ENCODE results near the gene TCN1.
"Not testable (repeated sequence)": the region's sequence is repeated elsewhere in the genome, so short reads cannot be mapped to it uniquely, and the experiment has no call there.

Gene TCN1

GRCh38 chr11:59822989-59823566 is 43.2 kb downstream of the TCN1 start:
- Histone ChIP-seq H3K27me3 (ENCODE audit: control insufficient read depth, low read length) (no peaks in the 10 kb centered on the region), H3K4me3 (ENCODE audit: low read length) (no peak overlapping the region), H3K9me3 (ENCODE audit: control insufficient read depth, insufficient read depth, low read length) (no peaks in the 10 kb centered on the region), H4K20me1 (ENCODE audit: control insufficient read depth, insufficient read depth, low read depth, low read length) (no peaks in the 10 kb centered on the region), H3K79me2 (ENCODE audit: control insufficient read depth, low read length) (no peaks in the 10 kb centered on the region), H3K27ac (ENCODE audit: low read depth, low read length) (no peak overlapping the region), H3K9me2 (replicated peaks; ENCODE audit: control insufficient read depth, low read length) (no peaks in the 10 kb centered on the region), H3F3A (ENCODE audit: control insufficient read depth, insufficient read depth) (peaks cover 7% of the 10 kb centered on the region), H3K4me1 (ENCODE audit: control insufficient read depth, low read length) (peaks cover 38% of the 10 kb centered on the region), H3K36me3 (ENCODE audit: control insufficient read depth, low read length) (no peaks in the 10 kb centered on the region), H3K4me2 (ENCODE audit: low read length) (peak overlapping the region; percentile 35; the same call in 1 of the 2 replicates)
- TF ChIP-seq, protein P1, sequence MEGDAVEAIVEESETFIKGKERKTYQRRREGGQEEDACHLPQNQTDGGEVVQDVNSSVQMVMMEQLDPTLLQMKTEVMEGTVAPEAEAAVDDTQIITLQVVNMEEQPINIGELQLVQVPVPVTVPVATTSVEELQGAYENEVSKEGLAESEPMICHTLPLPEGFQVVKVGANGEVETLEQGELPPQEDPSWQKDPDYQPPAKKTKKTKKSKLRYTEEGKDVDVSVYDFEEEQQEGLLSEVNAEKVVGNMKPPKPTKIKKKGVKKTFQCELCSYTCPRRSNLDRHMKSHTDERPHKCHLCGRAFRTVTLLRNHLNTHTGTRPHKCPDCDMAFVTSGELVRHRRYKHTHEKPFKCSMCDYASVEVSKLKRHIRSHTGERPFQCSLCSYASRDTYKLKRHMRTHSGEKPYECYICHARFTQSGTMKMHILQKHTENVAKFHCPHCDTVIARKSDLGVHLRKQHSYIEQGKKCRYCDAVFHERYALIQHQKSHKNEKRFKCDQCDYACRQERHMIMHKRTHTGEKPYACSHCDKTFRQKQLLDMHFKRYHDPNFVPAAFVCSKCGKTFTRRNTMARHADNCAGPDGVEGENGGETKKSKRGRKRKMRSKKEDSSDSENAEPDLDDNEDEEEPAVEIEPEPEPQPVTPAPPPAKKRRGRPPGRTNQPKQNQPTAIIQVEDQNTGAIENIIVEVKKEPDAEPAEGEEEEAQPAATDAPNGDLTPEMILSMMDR (IDR thresholded peaks at IDR 0.05; ENCODE audit: low read depth, low read length, poor library complexity, severe bottlenecking): peak; percentile 66
- no peak for TF ChIP-seq EZH2phosphoT487 (IDR thresholded peaks at IDR 0.05; ENCODE audit: borderline replicate concordance, low read length)

- no peaks in the 10 kb centered on the region for H3K9me2 ChIP-seq (replicated peaks; ENCODE audit: control insufficient read depth, low read length)
- peak overlapping the region; percentile 27 for H3K4me3 ChIP-seq (ENCODE audit: low read length)
- peaks cover 5% of the 10 kb centered on the region for H3F3A ChIP-seq (ENCODE audit: control insufficient read depth, insufficient read depth)
- peak overlapping the region; percentile 52 for H3K4me2 ChIP-seq (ENCODE audit: low read length)
- H3K27ac ChIP-seq (ENCODE audit: low read depth, low read length): peak overlapping the region; percentile 48
- H3K9me3 ChIP-seq (ENCODE audit: control insufficient read depth, insufficient read depth, low read length): no peaks in the 10 kb centered on the region
- no peaks in the 10 kb centered on the region for H3K27me3 ChIP-seq (ENCODE audit: control insufficient read depth, low read length)
- H3K4me1 ChIP-seq (ENCODE audit: control insufficient read depth, low read length): peaks cover 79% of the 10 kb centered on the region
- no peaks in the 10 kb centered on the region for H4K20me1 ChIP-seq (ENCODE audit: control insufficient read depth, insufficient read depth, low read depth, low read length)
- no peaks in the 10 kb centered on the region for H3K79me2 ChIP-seq (ENCODE audit: control insufficient read depth, low read length)
- H3K36me3 ChIP-seq (ENCODE audit: control insufficient read depth, low read length): no peaks in the 10 kb centered on the region
- no peak for TF ChIP-seq EZH2phosphoT487 (IDR thresholded peaks at IDR 0.05; ENCODE audit: borderline replicate concordance, low read length)
- TF ChIP-seq, protein P1 (IDR thresholded peaks at IDR 0.05; ENCODE audit: low read depth, low read length, poor library complexity, severe bottlenecking): no peak
These were observed 47.7 kb downstream of the TCN1 start for GRCh38 chr11:59818572-59818971.

GRCh38 chr11:59816434-59816833 is 49.9 kb downstream of the TCN1 start:
- H3K4me3 ChIP-seq (ENCODE audit: low read length): peak overlapping the region; percentile 48
- peak overlapping the region; percentile 48 for H3K27ac ChIP-seq (ENCODE audit: low read depth, low read length)
- H3K9me3 ChIP-seq (ENCODE audit: control insufficient read depth, insufficient read depth, low read length); H3K36me3 ChIP-seq (ENCODE audit: control insufficient read depth, low read length); H4K20me1 ChIP-seq (ENCODE audit: control insufficient read depth, insufficient read depth, low read depth, low read length); H3K79me2 ChIP-seq (ENCODE audit: control insufficient read depth, low read length); H3K9me2 ChIP-seq (replicated peaks; ENCODE audit: control insufficient read depth, low read length); H3K27me3 ChIP-seq (ENCODE audit: control insufficient read depth, low read length); H3F3A ChIP-seq (ENCODE audit: control insufficient read depth, insufficient read depth): not testable (repeated sequence)
- H3K4me1 ChIP-seq (ENCODE audit: control insufficient read depth, low read length): peaks cover 68% of the 10 kb centered on the region
- H3K4me2 ChIP-seq (ENCODE audit: low read length): peak overlapping the region; percentile 61

DNA sequence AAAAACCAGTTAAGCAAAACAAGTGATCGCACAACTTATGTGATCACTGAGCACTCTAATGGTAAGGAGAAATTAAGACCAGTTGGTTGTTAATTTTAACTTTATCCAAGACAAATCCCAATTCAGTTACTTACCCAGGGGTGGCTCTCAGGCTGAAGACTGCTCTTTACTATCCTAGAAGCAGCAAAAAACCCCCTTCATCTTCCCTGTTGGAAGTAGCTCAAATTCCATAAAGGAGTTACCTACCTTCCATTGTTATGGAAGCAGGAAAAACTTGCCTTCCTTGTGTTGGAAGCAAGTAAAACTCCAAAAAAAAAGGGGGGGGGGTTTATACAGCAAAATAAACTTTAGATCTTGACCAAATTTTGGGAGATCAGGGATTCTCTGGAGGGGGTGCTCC is 50.5 kb downstream of the TCN1 start:
- peaks cover 75% of the 10 kb centered on the region for H3K4me1 ChIP-seq (ENCODE audit: control insufficient read depth, low read length)
- H3K9me3 ChIP-seq (ENCODE audit: control insufficient read depth, insufficient read depth, low read length): no peaks in the 10 kb centered on the region
- no peaks in the 10 kb centered on the region for H4K20me1 ChIP-seq (ENCODE audit: control insufficient read depth, insufficient read depth, low read depth, low read length)
- H3K9me2 ChIP-seq (replicated peaks; ENCODE audit: control insufficient read depth, low read length): no peaks in the 10 kb centered on the region
- no peak for TF ChIP-seq EZH2phosphoT487 (IDR thresholded peaks at IDR 0.05; ENCODE audit: borderline replicate concordance, low read length)
- H3F3A ChIP-seq (ENCODE audit: control insufficient read depth, insufficient read depth): no peaks in the 10 kb centered on the region; the same call in 1 of the 2 replicates
- no peak overlapping the region for H3K4me3 ChIP-seq (ENCODE audit: low read length)
- peak overlapping the region; percentile 48; the same call in 1 of the 2 replicates for H3K27ac ChIP-seq (ENCODE audit: low read depth, low read length)
- peak overlapping the region; percentile 61; the same call in 1 of the 2 replicates for H3K4me2 ChIP-seq (ENCODE audit: low read length)
- H3K36me3 ChIP-seq (ENCODE audit: control insufficient read depth, low read length): no peaks in the 10 kb centered on the region
- no peaks in the 10 kb centered on the region for H3K79me2 ChIP-seq (ENCODE audit: control insufficient read depth, low read length)
- H3K27me3 ChIP-seq (ENCODE audit: control insufficient read depth, low read length): no peaks in the 10 kb centered on the region
